Activated CD4-positive, alpha-beta T cell treated with anti-CD3 and anti-CD28 coated beads for 36 hours (primary cell): ENCODE measurements around the gene FRMD7. TPM values are rescaled to one million over a fixed set of nuclear protein-coding genes. Genes with fewer than 3 reads are reported as not detected.

Source experiments
- ATAC-seq: fragments of 200-7000 bp; cut with Tn5 transposase; one replicate; pipeline ENCODE4 v1.10.0; 2021; ENCODE audit warnings: mild to moderate bottlenecking, moderate library complexity
- CTCF ChIA-PET: fragments of 350-600 bp; sonication (Branson Sonifier 250); formaldehyde crosslinking; loops from one replicate; lab custom pipeline; 2021; ENCODE audit warnings: antibody characterized with exemption; lab: Charles Lee
- POLR2A ChIA-PET: fragments of 350-600 bp; sonication (Branson Sonifier 250); formaldehyde crosslinking; loops from one replicate; lab custom pipeline; 2021; ENCODE audit warnings: antibody characterized with exemption, inconsistent platforms; lab: Charles Lee
- DNase-seq: peaks from one replicate; pipeline ENCODE4 v3.0.0-alpha.2; 2020
- H3K27ac Mint-ChIP-seq: one replicate; pipeline ENCODE4 v1.8.0; 2021; ENCODE audit warnings: mixed read lengths
- H3K27me3 Mint-ChIP-seq: one replicate; pipeline ENCODE4 v1.8.0; 2021; ENCODE audit warnings: mixed read lengths
- H3K36me3 Mint-ChIP-seq: one replicate; pipeline ENCODE4 v1.8.0; 2021; ENCODE audit warnings: low read depth, mixed read lengths
- H3K4me1 Mint-ChIP-seq: one replicate; pipeline ENCODE4 v1.8.0; 2021; ENCODE audit warnings: mixed read lengths
- H3K4me3 Mint-ChIP-seq: one replicate; pipeline ENCODE4 v1.8.0; 2021; ENCODE audit warnings: mild to moderate bottlenecking, moderate library complexity, mixed read lengths
- H3K9me3 Mint-ChIP-seq: one replicate; pipeline ENCODE4 v1.8.0; 2021; ENCODE audit warnings: low read depth, mixed read lengths
- intact Hi-C, 2 experiments: fragments of 100-400 bp; cut with DNase I in 1 of 2; cut with micrococcal nuclease in 1 of 2; formaldehyde crosslinking; loops; one replicate each; pipeline versions ENCODE4 v1.14.2 to v1.15.1; 2022 to 2024; cut with DNase I, micrococcal nuclease
- total RNA-seq, 2 experiments: library from RNA; stranded (reverse); gene quantifications; one replicate each; pipeline ENCODE4 v1.2.3, GENCODE V29; 2021

The FRMD7 gene
- total RNA-seq, 2 experiments from 2014 or later, result not detected

DNA sequence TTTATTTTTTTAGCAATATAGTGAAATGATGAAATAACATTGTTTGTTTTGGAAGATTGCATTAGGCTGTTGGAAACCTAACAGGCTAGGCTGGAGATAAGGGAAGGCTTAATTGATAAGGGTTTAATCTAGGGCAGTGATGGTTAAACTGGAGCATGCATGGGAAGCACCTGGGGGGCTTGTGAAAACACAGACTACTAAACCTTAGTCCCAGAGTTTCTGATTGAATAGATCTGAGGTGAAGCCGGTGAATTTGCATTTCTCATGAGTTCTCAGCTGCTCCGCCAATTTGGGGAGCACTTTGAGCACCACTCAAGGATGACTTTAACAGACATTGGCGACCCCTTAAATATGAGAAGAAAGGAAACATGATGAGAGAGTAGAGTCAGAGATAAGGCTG, 93.2 kb downstream of the FRMD7 start:
- ChIA-PET CTCF (no interaction called here), POLR2A (interaction anchor here (0.8 kb wide), 1 partner anchor 209 kb away, joined by 3 read pairs; no protein-coding TSS in a partner anchor)
- no peak for ATAC-seq

DNA sequence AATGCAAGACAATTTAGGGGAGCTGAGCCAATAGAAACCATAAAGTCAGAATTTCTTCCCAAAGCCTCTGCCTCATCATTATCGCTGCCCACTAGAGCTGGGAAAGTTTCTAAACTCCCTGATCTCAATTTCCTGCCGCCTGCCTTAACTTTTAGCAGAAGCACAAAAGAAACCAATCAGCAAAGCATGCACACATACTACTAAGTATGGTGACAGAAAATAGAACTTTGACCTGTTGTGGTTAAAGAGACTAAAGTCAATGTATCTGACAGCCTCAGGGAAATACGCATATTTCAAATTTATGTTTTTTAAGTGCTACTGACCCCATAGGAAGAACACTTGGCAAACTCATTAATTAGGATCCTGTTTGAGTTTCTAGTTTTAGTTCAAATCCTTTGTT, 94.7 kb downstream of the FRMD7 start:
- intact Hi-C loops, result no loop called here
- ATAC-seq, result no peak
- H3K4me3 Mint-ChIP-seq, result no peak overlapping the region
- H3K36me3 Mint-ChIP-seq, result peaks cover 27% of the 10 kb centered on the region
- H3K27me3 Mint-ChIP-seq, result no peaks in the 10 kb centered on the region
- H3K4me1 Mint-ChIP-seq, result peaks cover 73% of the 10 kb centered on the region
- ChIA-PET POLR2A (no interaction called here), CTCF (interaction anchor here (0.6 to 1.4 kb wide), 3 partner anchors 12 to 205 kb away, joined by 3 to 4 read pairs (median 3); no protein-coding TSS in a partner anchor)
- no peak for DNase-seq
- H3K27ac Mint-ChIP-seq, result peak overlapping the region; percentile 47
- H3K9me3 Mint-ChIP-seq, result no peaks in the 10 kb centered on the region

More for the DNA sequence above, 93.2 kb downstream of the FRMD7 start:
- Mint-ChIP-seq H3K4me1 (peaks cover 65% of the 10 kb centered on the region), H3K4me3 (no peak overlapping the region), H3K36me3 (peaks cover 17% of the 10 kb centered on the region), H3K9me3 (no peaks in the 10 kb centered on the region), H3K27me3 (no peaks in the 10 kb centered on the region), H3K27ac (no peak overlapping the region)
- no peak for DNase-seq
- intact Hi-C loops, result no loop called here

GRCh38 chrX:132031867-132032266, 96.0 kb downstream of the FRMD7 start:
- POLR2A ChIA-PET, result no interaction called here
- H3K27ac Mint-ChIP-seq, result peak overlapping the region; percentile 37
- peak; percentile 61 for ATAC-seq

DNA sequence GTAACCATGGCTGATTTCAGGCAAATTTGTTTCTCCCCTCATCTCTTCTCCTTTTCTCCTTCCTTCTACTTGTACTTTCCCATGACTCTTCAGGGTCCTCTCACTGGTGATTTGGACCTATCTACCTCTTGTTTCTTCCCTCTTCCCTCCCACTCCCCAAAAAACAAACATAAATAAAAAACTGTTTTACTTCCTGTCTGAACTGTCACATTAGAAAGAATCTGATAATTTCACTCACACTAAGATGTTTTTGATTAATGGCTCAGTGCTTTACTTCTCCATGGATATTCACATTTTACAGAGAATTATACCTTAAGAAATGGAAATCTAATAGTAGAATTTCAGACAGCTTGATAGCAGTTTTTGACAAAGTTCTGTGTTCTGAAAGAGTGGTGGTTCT, 97.6 kb downstream of the FRMD7 start:
- no peak for ATAC-seq
- no peak for DNase-seq
- ChIA-PET POLR2A (no interaction called here), CTCF (interaction anchor here (0.6 kb wide), 1 partner anchor 1291 kb away, joined by 3 read pairs; no protein-coding TSS in a partner anchor)
- H3K27ac Mint-ChIP-seq, result peak overlapping the region; percentile 21
- no peak overlapping the region for H3K4me3 Mint-ChIP-seq
- intact Hi-C loops, result no loop called here
- no peaks in the 10 kb centered on the region for H3K27me3 Mint-ChIP-seq
- H3K4me1 Mint-ChIP-seq, result peaks cover 71% of the 10 kb centered on the region
- peaks cover 30% of the 10 kb centered on the region for H3K36me3 Mint-ChIP-seq
- no peaks in the 10 kb centered on the region for H3K9me3 Mint-ChIP-seq

More at GRCh38 chrX:132031867-132032266, 96.0 kb downstream of the FRMD7 start:
- no peak for DNase-seq
- Mint-ChIP-seq H3K4me1 (peaks cover 76% of the 10 kb centered on the region), H3K36me3 (peaks cover 31% of the 10 kb centered on the region), H3K9me3 (no peaks in the 10 kb centered on the region), H3K4me3 (peak overlapping the region; percentile 19), H3K27me3 (no peaks in the 10 kb centered on the region)
- intact Hi-C loops, result no loop called here
- CTCF ChIA-PET, result no interaction called here

Other genes starting within 250 kb of the FRMD7 start
- 10 to 100 TPM; 72.7 to 93.6 TPM for gene STK26, start 104.7 kb downstream of the FRMD7 start, total RNA-seq
- gene RAP2C, start 91.4 kb upstream of the FRMD7 start, total RNA-seq, result 10 to 100 TPM; 28.3 to 31.3 TPM